Colonic mucosa (tissue), 4 donors: ENCODE measurements around the gene SPAG16. TPM values are rescaled to one million over a fixed set of nuclear protein-coding genes. Genes with fewer than 3 reads are reported as not detected.

ENCODE experiments used
- DNase-seq: peaks from one replicate; pipeline ENCODE4 v3.0.0-alpha.2; 2020
- H3K27ac ChIP-seq: fragments of 200-600 bp; one replicate; pipeline ENCODE4 v1.8.0; 2021
- H3K27me3 ChIP-seq: fragments of 200-600 bp; one replicate; pipeline ENCODE4 v1.8.0; 2021
- H3K36me3 ChIP-seq: fragments of 200-600 bp; one replicate; pipeline ENCODE4 v1.8.0; 2021
- H3K4me1 ChIP-seq: fragments of 200-600 bp; one replicate; pipeline ENCODE4 v1.8.0; 2021; ENCODE audit warnings: mild to moderate bottlenecking
- H3K4me3 ChIP-seq: fragments of 200-600 bp; one replicate; pipeline ENCODE4 v1.8.0; 2021
- H3K9ac ChIP-seq, 2 donors: one replicate each; pipeline ENCODE4 v1.7.0; 2013; ENCODE audit warnings: control low read depth in 2 of 2, low read depth in 2 of 2, low read length in 2 of 2
- H3K9me3 ChIP-seq: fragments of 200-600 bp; one replicate; pipeline ENCODE4 v1.8.0; 2021
- intact Hi-C: fragments of 100-400 bp; cut with DNase I; formaldehyde crosslinking; loops from one replicate; pipeline ENCODE4 v1.14.1; 2022
- total RNA-seq, 2 donors: library from RNA; stranded (reverse); fragmentation: NEBNext Ultra II Directional in 1 of 2; extraction: Animal tissue kit (Norgen Biotek cat#: 25700) in 1 of 2; gene quantifications; one replicate each; pipeline ENCODE4 v1.2.1, GENCODE V29; 2021
- TF ChIP-seq, protein P1 (sequence below): fragments of 200-600 bp; IDR thresholded peaks from one replicate; pipeline ENCODE4 v1.8.0; 2022; ENCODE audit warnings: antibody characterized with exemption, mild to moderate bottlenecking
- donor health status: healthy.
- donor health status: DM: no; HTN: no; CAD: no.
- donor health status: DM: no; HTN: no; CAD: no.

SPAG16 gene
- total RNA-seq, 2 donors from 2014 or later: 18.6 to 25.5 TPM

DNA sequence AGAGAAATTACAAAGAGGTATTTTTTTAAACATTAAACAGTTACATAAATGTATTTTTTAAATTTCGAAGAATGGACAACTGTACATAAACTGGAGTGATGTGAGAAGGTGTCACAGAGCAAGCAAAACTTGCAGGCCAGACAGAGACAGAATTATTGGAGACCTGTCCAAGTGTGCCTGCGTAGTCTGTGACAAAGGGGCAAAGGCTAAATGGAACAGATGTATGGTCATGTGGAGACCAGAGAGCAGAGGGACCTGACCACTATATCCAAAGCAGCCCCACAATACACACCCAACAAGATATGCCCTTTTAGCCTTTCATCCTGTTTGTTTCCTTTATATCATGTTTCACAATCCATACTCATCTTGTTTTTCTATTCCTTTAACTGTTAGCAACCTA, 901.3 kb downstream of the SPAG16 start:
- intact Hi-C loops: no loop called here
- no peaks in the 10 kb centered on the region for H3K36me3 ChIP-seq
- H3K4me3 ChIP-seq: no peak overlapping the region
- no peaks in the 10 kb centered on the region for H3K27me3 ChIP-seq
- H3K27ac ChIP-seq: no peak overlapping the region
- H3K4me1 ChIP-seq: no peaks in the 10 kb centered on the region
- TF ChIP-seq, protein P1, sequence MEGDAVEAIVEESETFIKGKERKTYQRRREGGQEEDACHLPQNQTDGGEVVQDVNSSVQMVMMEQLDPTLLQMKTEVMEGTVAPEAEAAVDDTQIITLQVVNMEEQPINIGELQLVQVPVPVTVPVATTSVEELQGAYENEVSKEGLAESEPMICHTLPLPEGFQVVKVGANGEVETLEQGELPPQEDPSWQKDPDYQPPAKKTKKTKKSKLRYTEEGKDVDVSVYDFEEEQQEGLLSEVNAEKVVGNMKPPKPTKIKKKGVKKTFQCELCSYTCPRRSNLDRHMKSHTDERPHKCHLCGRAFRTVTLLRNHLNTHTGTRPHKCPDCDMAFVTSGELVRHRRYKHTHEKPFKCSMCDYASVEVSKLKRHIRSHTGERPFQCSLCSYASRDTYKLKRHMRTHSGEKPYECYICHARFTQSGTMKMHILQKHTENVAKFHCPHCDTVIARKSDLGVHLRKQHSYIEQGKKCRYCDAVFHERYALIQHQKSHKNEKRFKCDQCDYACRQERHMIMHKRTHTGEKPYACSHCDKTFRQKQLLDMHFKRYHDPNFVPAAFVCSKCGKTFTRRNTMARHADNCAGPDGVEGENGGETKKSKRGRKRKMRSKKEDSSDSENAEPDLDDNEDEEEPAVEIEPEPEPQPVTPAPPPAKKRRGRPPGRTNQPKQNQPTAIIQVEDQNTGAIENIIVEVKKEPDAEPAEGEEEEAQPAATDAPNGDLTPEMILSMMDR: no peak
- DNase-seq: no peak
- no peak overlapping the region for H3K9ac ChIP-seq
- no peaks in the 10 kb centered on the region for H3K9me3 ChIP-seq

GRCh38 chr2:214192711-214193110, 908.4 kb downstream of the SPAG16 start:
- H3K36me3 ChIP-seq: no peaks in the 10 kb centered on the region
- H3K9ac ChIP-seq: no peak overlapping the region
- H3K4me1 ChIP-seq: no peaks in the 10 kb centered on the region
- H3K27me3 ChIP-seq: no peaks in the 10 kb centered on the region
- H3K27ac ChIP-seq: no peak overlapping the region
- H3K9me3 ChIP-seq: no peaks in the 10 kb centered on the region
- intact Hi-C loops: no loop called here
- TF ChIP-seq, protein P1: no peak
- no peak for DNase-seq
- no peak overlapping the region for H3K4me3 ChIP-seq

DNA sequence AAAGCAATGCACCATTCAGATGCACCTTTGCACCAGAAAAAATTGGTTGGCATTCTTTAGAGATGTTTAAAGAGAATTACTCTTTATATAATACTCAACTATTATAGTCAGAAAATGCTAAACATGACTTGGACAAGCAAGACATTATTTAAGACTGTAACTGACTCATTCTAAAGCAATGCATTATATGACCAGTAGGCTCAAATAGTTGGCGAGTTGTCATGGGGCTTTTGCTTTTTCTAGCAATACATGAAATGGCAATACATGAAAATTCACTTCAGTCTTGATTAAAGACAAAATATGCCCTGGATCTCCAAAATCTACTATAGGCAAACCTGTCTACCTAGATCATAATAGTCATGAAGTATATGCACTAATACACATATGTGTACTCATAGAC, 909.7 kb downstream of the SPAG16 start:
- no peak for DNase-seq
- no peak overlapping the region for H3K4me3 ChIP-seq
- TF ChIP-seq, protein P1: no peak
- H3K9me3 ChIP-seq: no peaks in the 10 kb centered on the region
- H3K9ac ChIP-seq: no peak overlapping the region
- H3K27ac ChIP-seq: no peak overlapping the region
- no peaks in the 10 kb centered on the region for H3K36me3 ChIP-seq
- intact Hi-C loops: no loop called here
- H3K27me3 ChIP-seq: no peaks in the 10 kb centered on the region
- H3K4me1 ChIP-seq: no peaks in the 10 kb centered on the region

GRCh38 chr2:214196260-214196659, 912.0 kb downstream of the SPAG16 start:
- intact Hi-C loops: no loop called here
- Histone ChIP-seq H3K9me3 (no peaks in the 10 kb centered on the region), H3K9ac (no peak overlapping the region), H3K36me3 (no peaks in the 10 kb centered on the region), H3K27ac (no peak overlapping the region), H3K4me1 (no peaks in the 10 kb centered on the region), H3K4me3 (no peak overlapping the region), H3K27me3 (no peaks in the 10 kb centered on the region)
- no peak for DNase-seq
- TF ChIP-seq, protein P1: no peak

DNA sequence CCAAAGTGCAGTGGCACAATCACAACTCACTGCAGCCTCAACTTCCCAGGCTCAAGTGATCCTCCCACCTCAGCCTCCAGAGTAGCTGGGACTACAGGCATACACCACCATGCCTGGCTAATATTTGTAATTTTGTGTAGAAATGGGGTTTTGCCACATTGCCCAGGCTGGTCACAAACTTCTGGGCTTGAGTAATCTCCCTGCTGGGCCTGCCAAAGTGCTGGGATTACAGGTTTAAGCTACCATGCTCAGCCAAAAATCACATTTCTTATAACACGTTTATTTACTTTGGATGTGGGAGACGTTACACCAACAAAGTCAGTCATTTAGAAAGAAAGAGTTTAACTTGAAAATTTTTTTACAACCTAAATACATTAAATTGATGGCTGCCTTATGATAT, 917.6 kb downstream of the SPAG16 start:
- TF ChIP-seq, protein P1: no peak
- DNase-seq: no peak
- no peaks in the 10 kb centered on the region for H3K9me3 ChIP-seq
- H3K9ac ChIP-seq: no peak overlapping the region
- H3K4me3 ChIP-seq: no peak overlapping the region
- H3K27me3 ChIP-seq: no peaks in the 10 kb centered on the region
- intact Hi-C loops: no loop called here
- no peak overlapping the region for H3K27ac ChIP-seq
- no peaks in the 10 kb centered on the region for H3K36me3 ChIP-seq
- no peaks in the 10 kb centered on the region for H3K4me1 ChIP-seq

DNA sequence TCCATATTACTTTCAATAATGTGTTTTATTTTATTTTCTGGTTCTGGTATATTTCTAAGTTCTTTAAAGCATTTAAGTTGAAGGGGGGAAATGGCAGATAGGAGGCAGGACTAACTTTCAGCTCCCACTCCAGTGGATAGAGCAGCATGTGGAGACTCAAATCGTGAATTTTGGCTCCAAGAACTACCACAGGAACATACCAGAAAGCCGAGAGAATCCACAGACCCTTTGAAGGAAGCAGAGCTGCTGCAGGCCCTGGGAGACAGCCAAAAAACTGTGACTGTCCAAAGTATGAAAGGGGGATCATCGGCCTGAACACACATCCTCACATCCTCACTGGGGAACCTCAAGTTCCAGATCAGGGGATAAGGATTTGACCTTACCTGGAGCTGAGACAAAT, 919.0 kb downstream of the SPAG16 start:
- no peak overlapping the region for H3K9ac ChIP-seq
- intact Hi-C loops: no loop called here
- no peak overlapping the region for H3K27ac ChIP-seq
- H3K4me3 ChIP-seq: no peak overlapping the region
- no peaks in the 10 kb centered on the region for H3K4me1 ChIP-seq
- no peaks in the 10 kb centered on the region for H3K36me3 ChIP-seq
- H3K27me3 ChIP-seq: no peaks in the 10 kb centered on the region
- no peaks in the 10 kb centered on the region for H3K9me3 ChIP-seq
- DNase-seq: no peak
- TF ChIP-seq, protein P1: no peak
